A673 (cell line): Measurements from ENCODE around the gene HNRNPC. TPM values are rescaled to one million over a fixed set of nuclear protein-coding genes. Genes with fewer than 3 reads are reported as not detected.
"Not testable (repeated sequence)": the region's sequence is repeated elsewhere in the genome, so short reads cannot be mapped to it uniquely, and the experiment has no call there.

Source experiments
- BruUV-seq: library from RNA; stranded (reverse); fragments of 400-500 nt; replicated peaks from 2 replicates; lab custom pipeline; 2021; lab: Mats Ljungman, UMichigan
- CTCF ChIA-PET: fragments of 300-600 bp; sonication (Branson Sonifier 250); formaldehyde crosslinking; loops from one replicate; lab custom pipeline; 2022; ENCODE audit warnings: antibody characterized with exemption; lab: Charles Lee
- POLR2A ChIA-PET: fragments of 300-600 bp; sonication (Branson Sonifier 250); formaldehyde crosslinking; loops from one replicate; lab custom pipeline; 2022; ENCODE audit warnings: antibody characterized with exemption; ENCODE audit not compliant: low non-redundant PET; lab: Charles Lee
- DNase-seq: peaks from one replicate; pipeline ENCODE4 v3.0.0-alpha.2; 2015; ENCODE audit warnings: low spot score
- H3K27ac ChIP-seq: fragments of 200-600 bp; sonication (generic); 2 replicates; pipeline ENCODE4 v1.5.1; 2016; ENCODE audit warnings: mixed run types, low read depth, mild to moderate bottlenecking, mixed read lengths, antibody characterized with exemption, low read length; ENCODE audit not compliant: poor library complexity, severe bottlenecking
- H3K27me3 ChIP-seq: fragments of 200-600 bp; sonication (generic); replicated peaks from 2 replicates; pipeline ENCODE4 v1.6.1; 2017; ENCODE audit warnings: mixed run types, low read depth, mild to moderate bottlenecking, mixed read lengths, antibody characterized with exemption, low read length; ENCODE audit not compliant: insufficient read depth, poor library complexity
- H3K36me3 ChIP-seq: fragments of 200-600 bp; sonication (generic); 2 replicates; pipeline ENCODE4 v1.6.1; 2016; ENCODE audit warnings: mixed run types, mild to moderate bottlenecking, mixed read lengths, antibody characterized with exemption, low read length; ENCODE audit not compliant: insufficient read depth, poor library complexity, severe bottlenecking
- H3K4me1 ChIP-seq: fragments of 200-600 bp; sonication (generic); 2 replicates; pipeline ENCODE4 v1.6.1; 2017; ENCODE audit warnings: mixed run types, mild to moderate bottlenecking, mixed read lengths, antibody characterized with exemption, low read length; ENCODE audit not compliant: insufficient read depth, poor library complexity, severe bottlenecking
- H3K4me3 ChIP-seq: fragments of 200-600 bp; sonication (generic); 2 replicates; pipeline ENCODE4 v1.5.1; 2016; ENCODE audit warnings: low read depth, mixed run types, mild to moderate bottlenecking, mixed read lengths, low read length; ENCODE audit not compliant: poor library complexity, severe bottlenecking
- H3K9me3 ChIP-seq: fragments of 200-600 bp; sonication (generic); 2 replicates; pipeline ENCODE4 v1.6.1; 2016; ENCODE audit warnings: mixed run types, low read depth, mild to moderate bottlenecking, mixed read lengths, antibody characterized with exemption, low read length; ENCODE audit not compliant: poor library complexity, severe bottlenecking
- CTCF ChIP-seq: fragments of 300-800, 200-600 bp; sonication (generic); conservative IDR thresholded peaks from 2 replicates; pipeline ENCODE4 v1.5.1; 2017; ENCODE audit warnings: low read depth, mild to moderate bottlenecking, antibody characterized with exemption, low read length, moderate library complexity, mixed read lengths
- EZH2 ChIP-seq: fragments of 200-600 bp; sonication (generic); IDR thresholded peaks from 2 replicates; pipeline ENCODE4 v1.6.1; 2017; ENCODE audit warnings: borderline replicate concordance, low read depth, mild to moderate bottlenecking, mixed read lengths, antibody characterized with exemption, low read length; ENCODE audit not compliant: poor library complexity, severe bottlenecking
- intact Hi-C: fragments of 100-400 bp; cut with micrococcal nuclease; formaldehyde crosslinking; loops from one replicate; pipeline ENCODE4 v1.10.0; 2022; ENCODE audit not compliant: unreplicated experiment
- total RNA-seq: library from RNA; stranded (reverse); gene quantifications from 2 replicates; pipeline ENCODE4 v1.2.3, GENCODE V29; 2021

The HNRNPC gene
- total RNA-seq, 1 experiment from 2014 or later: 949 TPM

DNA sequence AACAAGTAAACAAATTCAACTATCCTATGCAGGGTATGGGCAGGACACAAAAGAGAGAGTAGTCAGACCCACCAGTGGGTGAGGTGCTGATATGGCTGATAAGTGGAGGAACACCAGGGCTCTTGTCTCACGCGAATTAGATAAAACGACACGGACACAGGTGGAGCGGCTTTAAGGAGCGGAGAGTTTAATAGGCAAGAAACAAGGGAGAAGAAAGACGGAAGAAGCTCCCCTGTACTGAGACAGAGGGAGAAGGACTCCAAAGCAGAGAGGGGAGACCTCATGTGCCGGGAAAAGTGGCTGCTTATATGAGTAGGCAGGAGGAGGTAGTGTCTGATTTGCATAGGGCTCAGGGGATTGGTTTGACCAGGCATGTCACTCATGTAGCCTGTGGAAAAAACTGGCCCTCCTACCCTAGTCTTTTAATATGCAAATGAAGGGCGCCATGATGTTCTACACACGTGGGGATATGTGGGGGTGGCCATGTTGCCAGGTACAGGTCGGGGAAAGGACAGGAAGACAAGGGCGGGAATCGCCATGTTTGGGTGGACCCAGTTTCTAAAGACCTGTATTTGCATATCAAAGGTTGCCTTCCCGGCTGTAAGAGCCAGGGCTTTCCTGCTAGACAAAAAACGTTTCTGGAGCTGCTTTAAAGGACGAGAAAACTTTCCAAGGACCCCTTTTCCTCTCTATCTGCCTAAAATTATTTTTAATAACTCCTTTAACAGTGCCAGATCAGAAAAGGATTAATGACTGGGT is 39.4 kb upstream of the HNRNPC start:
- Histone ChIP-seq H3K4me1 (peaks cover 4% of the 10 kb centered on the region), H3K27ac (no peak overlapping the region), H3K27me3 (no peaks in the 10 kb centered on the region), H3K36me3 (no peaks in the 10 kb centered on the region), H3K9me3 (no peaks in the 10 kb centered on the region), H3K4me3 (peak overlapping the region; percentile 5)
- POLR2A ChIA-PET: interaction anchor here (0.6 to 0.7 kb wide), 2 partner anchors 20 to 69 kb away, joined by 3 read pairs; no protein-coding TSS in a partner anchor
- intact Hi-C loops: no loop called here
- CTCF ChIA-PET: no interaction called here
- no TSS peak for BruUV-seq
- no peak for TF ChIP-seq CTCF
- TF ChIP-seq EZH2: no peak
- peak; percentile 89 for DNase-seq

GRCh38 chr14:21308132-21308478 is 38.9 kb upstream of the HNRNPC start:
- Histone ChIP-seq H3K9me3 (no peaks in the 10 kb centered on the region), H3K4me3 (no peak overlapping the region), H3K27ac (no peak overlapping the region), H3K4me1 (peaks cover 4% of the 10 kb centered on the region), H3K27me3 (no peaks in the 10 kb centered on the region), H3K36me3 (no peaks in the 10 kb centered on the region)
- ChIA-PET POLR2A (interaction anchor here (0.6 to 0.7 kb wide), 2 partner anchors 21 to 69 kb away, joined by 3 read pairs; no protein-coding TSS in a partner anchor), CTCF (no interaction called here)
- no peak for TF ChIP-seq EZH2
- TF ChIP-seq CTCF: no peak
- BruUV-seq: TSS peak; percentile 99
- no peak for DNase-seq
- intact Hi-C loops: no loop called here

GRCh38 chr14:21307637-21308036 is 38.4 kb upstream of the HNRNPC start:
- ChIA-PET CTCF (no interaction called here), POLR2A (interaction anchor here (0.7 kb wide), 1 partner anchor 21 kb away, joined by 3 read pairs; no protein-coding TSS in a partner anchor)
- no TSS peak for BruUV-seq
- intact Hi-C loops: no loop called here
- Histone ChIP-seq H3K4me1 (peaks cover 4% of the 10 kb centered on the region), H3K9me3 (no peaks in the 10 kb centered on the region), H3K4me3 (no peak overlapping the region), H3K27me3 (no peaks in the 10 kb centered on the region), H3K27ac (no peak overlapping the region), H3K36me3 (no peaks in the 10 kb centered on the region)
- no peak for DNase-seq
- TF ChIP-seq CTCF (no peak), EZH2 (no peak)

GRCh38 chr14:21302836-21303140 is 33.5 kb upstream of the HNRNPC start:
- DNase-seq, H3K4me1 ChIP-seq, POLR2A ChIA-PET, H3K36me3 ChIP-seq, H3K4me3 ChIP-seq, intact Hi-C loops, BruUV-seq, CTCF ChIA-PET, H3K9me3 ChIP-seq, H3K27me3 ChIP-seq, H3K27ac ChIP-seq: not testable (repeated sequence)
